ENCODE measurements around the gene EID1.

- TF ChIP-seq POLR2A (IDR thresholded peaks at IDR 0.05) (no peak), CTCF (IDR thresholded peaks at IDR 0.05) (no peak)
Measured at GRCh38 chr15:48922046-48922445, 44.1 kb downstream of the EID1 start.

Data from prostate gland (tissue), 2 donors.